ENCODE data around the gene WDR20. TPM values are rescaled to one million over a fixed set of nuclear protein-coding genes. Genes with fewer than 3 reads are reported as not detected.
"Not testable (repeated sequence)": the region's sequence is repeated elsewhere in the genome, so short reads cannot be mapped to it uniquely, and the experiment has no call there.

The WDR20 gene
- total RNA-seq, 1 donor from 2014 or later, result 33.4 TPM

DNA sequence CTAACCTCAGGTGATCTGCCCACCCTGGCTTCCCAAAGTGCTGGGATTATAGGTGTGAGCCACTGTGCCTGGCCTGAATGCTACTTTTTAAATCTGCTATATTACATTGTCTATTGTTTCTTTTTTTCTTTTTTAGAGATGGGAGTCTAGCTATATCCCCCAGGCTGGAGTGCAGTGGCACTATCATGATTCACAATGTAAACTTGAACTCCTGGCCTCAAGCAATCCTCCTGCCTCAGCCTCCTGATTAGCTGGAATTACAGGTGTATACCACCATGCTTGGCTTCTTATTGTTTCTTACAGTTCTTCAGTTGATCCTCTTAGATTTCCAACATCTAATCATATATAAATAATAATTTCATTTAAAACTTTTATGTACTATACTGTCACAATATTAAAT is 15.3 kb upstream of the WDR20 start:
- no peaks in the 10 kb centered on the region for H3K27me3 Mint-ChIP-seq
- H3K4me3 Mint-ChIP-seq, result no peak overlapping the region
- no peaks in the 10 kb centered on the region for H3K9me3 Mint-ChIP-seq
- no peak overlapping the region for H3K27ac Mint-ChIP-seq
- H3K36me3 Mint-ChIP-seq, result no peaks in the 10 kb centered on the region
- DNase-seq (ENCODE audit: extremely low spot score, unreplicated experiment), result no peak
- H3K4me1 Mint-ChIP-seq (ENCODE audit: unreplicated experiment), result peaks cover 9% of the 10 kb centered on the region
- TF ChIP-seq, protein P1, sequence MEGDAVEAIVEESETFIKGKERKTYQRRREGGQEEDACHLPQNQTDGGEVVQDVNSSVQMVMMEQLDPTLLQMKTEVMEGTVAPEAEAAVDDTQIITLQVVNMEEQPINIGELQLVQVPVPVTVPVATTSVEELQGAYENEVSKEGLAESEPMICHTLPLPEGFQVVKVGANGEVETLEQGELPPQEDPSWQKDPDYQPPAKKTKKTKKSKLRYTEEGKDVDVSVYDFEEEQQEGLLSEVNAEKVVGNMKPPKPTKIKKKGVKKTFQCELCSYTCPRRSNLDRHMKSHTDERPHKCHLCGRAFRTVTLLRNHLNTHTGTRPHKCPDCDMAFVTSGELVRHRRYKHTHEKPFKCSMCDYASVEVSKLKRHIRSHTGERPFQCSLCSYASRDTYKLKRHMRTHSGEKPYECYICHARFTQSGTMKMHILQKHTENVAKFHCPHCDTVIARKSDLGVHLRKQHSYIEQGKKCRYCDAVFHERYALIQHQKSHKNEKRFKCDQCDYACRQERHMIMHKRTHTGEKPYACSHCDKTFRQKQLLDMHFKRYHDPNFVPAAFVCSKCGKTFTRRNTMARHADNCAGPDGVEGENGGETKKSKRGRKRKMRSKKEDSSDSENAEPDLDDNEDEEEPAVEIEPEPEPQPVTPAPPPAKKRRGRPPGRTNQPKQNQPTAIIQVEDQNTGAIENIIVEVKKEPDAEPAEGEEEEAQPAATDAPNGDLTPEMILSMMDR (conservative IDR thresholded peaks at IDR 0.05), result no peak

DNA sequence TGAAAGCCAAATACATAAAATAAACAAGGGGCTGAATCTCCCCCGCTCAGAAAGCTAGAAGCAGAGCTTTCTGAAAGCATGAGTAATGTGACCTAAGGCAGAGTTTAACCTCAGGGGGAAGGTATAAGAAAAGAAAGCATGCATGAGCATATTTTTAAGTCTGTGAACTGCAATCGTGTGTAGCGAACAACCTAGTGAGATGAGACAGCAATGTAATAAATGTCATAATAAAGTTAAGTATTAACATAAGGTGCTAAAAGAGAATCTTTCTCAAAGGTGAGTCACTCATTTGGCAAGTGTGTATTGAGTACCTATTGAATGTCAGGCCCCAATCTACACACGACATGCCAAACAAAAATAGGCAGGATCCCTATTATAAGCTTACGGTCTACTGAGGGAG is 14.2 kb upstream of the WDR20 start:
- H3K27ac Mint-ChIP-seq, result peak overlapping the region; percentile 87
- no peak for DNase-seq (ENCODE audit: extremely low spot score, unreplicated experiment)
- H3K36me3 Mint-ChIP-seq, result no peaks in the 10 kb centered on the region

DNA sequence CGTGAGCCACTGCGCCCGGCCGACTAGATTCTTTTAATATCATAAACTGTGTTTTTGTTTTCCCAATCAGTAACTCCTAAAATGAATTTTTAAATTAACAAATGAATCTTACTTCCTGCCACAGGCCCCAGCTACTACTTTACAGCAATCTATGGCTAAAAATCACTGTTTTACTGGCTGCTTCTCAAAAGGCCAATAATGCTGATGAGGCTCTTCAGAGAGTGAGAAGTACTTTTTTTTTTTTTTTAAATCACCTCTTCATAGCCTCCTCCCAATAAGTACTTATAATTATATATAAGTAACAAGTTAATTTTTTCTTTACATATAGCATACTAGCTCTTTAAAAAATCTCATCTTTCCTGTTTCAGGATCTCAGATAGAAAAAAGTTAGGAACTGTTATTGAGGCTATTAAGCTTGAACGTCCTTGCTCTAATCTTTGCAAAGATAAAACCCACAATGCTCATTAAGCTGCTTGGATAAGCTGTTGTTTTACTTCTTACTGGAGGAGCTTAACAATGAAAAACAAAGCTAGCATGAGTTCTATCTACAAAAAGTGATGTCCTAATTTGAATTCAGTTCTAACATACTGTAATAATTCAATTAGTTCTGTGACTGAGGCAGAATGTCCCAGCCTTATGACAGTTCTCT is 12.8 kb upstream of the WDR20 start:
- H3K4me3 Mint-ChIP-seq, result no peak overlapping the region
- peaks cover 9% of the 10 kb centered on the region for H3K36me3 Mint-ChIP-seq
- DNase-seq (ENCODE audit: extremely low spot score, unreplicated experiment), result no peak
- TF ChIP-seq, protein P1 (conservative IDR thresholded peaks at IDR 0.05), result no peak
- H3K27me3 Mint-ChIP-seq, result no peaks in the 10 kb centered on the region
- H3K4me1 Mint-ChIP-seq (ENCODE audit: unreplicated experiment), result peaks cover 9% of the 10 kb centered on the region
- H3K9me3 Mint-ChIP-seq, result no peaks in the 10 kb centered on the region
- H3K27ac Mint-ChIP-seq, result peak overlapping the region; percentile 87

More for the DNA sequence above, 14.2 kb upstream of the WDR20 start:
- H3K4me1 Mint-ChIP-seq (ENCODE audit: unreplicated experiment), result peaks cover 9% of the 10 kb centered on the region
- H3K4me3 Mint-ChIP-seq, result no peak overlapping the region
- no peaks in the 10 kb centered on the region for H3K9me3 Mint-ChIP-seq
- TF ChIP-seq, protein P1 (conservative IDR thresholded peaks at IDR 0.05), result no peak
- H3K27me3 Mint-ChIP-seq, result no peaks in the 10 kb centered on the region

DNA sequence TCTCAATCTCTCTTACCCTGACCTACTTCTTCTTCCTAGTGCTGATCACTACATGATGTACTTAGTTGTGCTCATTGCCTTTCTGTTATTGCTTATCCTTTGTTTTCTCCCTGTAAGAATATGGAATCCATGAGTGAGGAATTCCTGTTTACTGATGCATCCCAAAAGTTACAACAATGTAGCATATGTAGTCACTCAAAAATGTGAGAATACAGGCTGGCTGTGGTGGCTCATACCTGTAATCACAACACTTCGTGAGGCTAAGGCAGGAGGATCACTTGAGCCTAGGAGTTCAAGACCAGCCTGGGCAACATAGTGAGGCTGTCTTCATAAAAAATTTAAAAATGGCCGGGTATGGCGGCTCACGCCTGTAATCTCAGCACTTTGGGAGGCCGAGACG is 8.0 kb upstream of the WDR20 start:
- Mint-ChIP-seq H3K4me3 (no peak overlapping the region), H3K27ac (no peak overlapping the region), H3K4me1 (ENCODE audit: unreplicated experiment) (no peaks in the 10 kb centered on the region), H3K27me3 (no peaks in the 10 kb centered on the region), H3K9me3 (no peaks in the 10 kb centered on the region), H3K36me3 (peaks cover 14% of the 10 kb centered on the region)
- TF ChIP-seq, protein P1 (conservative IDR thresholded peaks at IDR 0.05), result no peak
- DNase-seq (ENCODE audit: extremely low spot score, unreplicated experiment), result no peak

DNA sequence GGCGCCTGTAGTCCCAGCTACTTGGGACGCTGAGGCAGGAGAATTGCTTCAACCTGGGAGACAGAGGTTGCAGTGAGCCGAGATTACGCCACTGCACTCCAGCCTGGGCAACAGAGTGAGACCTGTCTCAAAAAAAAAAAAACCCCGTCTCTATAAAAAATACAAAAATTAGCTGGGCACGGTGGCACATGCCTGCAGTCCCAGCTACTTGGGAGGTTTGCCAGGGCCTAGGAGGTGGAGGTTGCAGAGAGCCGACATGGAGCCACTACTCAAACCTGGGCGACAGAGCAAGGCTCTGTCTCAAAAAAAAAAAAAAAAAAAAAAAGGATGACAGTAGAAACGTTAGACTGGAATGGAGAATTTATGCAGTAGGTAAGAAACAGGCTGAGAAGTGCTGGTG is 5.7 kb upstream of the WDR20 start:
- DNase-seq (ENCODE audit: extremely low spot score, unreplicated experiment); H3K9me3 Mint-ChIP-seq; H3K27me3 Mint-ChIP-seq; H3K4me3 Mint-ChIP-seq; H3K4me1 Mint-ChIP-seq (ENCODE audit: unreplicated experiment); H3K27ac Mint-ChIP-seq: not testable (repeated sequence)
- peaks cover 14% of the 10 kb centered on the region for H3K36me3 Mint-ChIP-seq

DNA sequence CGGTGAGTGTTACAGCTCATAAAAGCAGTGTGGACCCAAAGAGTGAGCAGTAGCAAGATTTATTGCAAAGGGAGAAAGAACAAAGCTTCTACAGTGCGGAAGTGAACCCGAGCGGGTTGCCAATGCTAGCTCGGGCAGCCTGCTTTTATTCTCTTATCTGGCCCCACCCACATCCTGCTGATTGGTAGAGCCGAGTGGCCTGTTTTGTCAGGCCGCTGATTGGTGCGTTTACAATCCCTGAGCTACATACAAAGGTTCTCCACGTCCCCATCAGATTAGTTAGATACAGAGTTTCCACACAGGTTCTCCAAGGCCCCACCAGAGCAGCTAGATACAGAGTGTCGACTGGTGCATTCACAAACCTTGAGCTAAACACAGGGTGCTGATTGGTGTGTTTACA is 5.0 kb upstream of the WDR20 start:
- H3K4me1 Mint-ChIP-seq (ENCODE audit: unreplicated experiment); H3K27ac Mint-ChIP-seq; DNase-seq (ENCODE audit: extremely low spot score, unreplicated experiment); H3K4me3 Mint-ChIP-seq; H3K9me3 Mint-ChIP-seq; H3K27me3 Mint-ChIP-seq: not testable (repeated sequence)
- peaks cover 14% of the 10 kb centered on the region for H3K36me3 Mint-ChIP-seq

DNA sequence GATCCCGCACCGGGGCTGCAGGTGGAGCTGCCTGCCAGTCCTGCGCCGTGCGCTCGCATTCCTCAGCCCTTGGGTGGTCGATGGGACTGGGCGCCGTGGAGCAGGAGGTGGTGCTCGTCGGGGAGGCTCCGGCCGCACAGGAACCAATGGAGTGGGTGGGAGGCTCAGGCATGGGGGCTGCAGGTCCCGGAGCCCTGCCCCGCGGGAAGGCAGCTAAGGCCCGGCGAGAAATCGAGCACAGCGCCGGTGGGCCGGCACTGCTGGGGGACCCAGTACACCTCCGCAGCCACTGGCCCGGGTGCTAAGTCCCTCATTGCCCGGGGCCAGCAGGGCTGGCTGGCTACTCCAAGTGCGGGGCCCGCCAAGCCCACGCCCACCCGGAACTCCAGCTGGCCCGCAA is 4.2 kb upstream of the WDR20 start:
- not testable (repeated sequence) for H3K4me3 Mint-ChIP-seq; H3K27ac Mint-ChIP-seq; H3K4me1 Mint-ChIP-seq (ENCODE audit: unreplicated experiment); H3K9me3 Mint-ChIP-seq; DNase-seq (ENCODE audit: extremely low spot score, unreplicated experiment); H3K27me3 Mint-ChIP-seq
- H3K36me3 Mint-ChIP-seq, result peaks cover 14% of the 10 kb centered on the region

Data from type B pancreatic cell (in vitro differentiated cells).